ENCODE data around the gene RERE. TPM values are rescaled to one million over a fixed set of nuclear protein-coding genes. Genes with fewer than 3 reads are reported as not detected.

RERE gene
- total and polyA plus RNA-seq, 2 experiments from 2014 or later, result 148 to 170 TPM

GRCh38 chr1:8512504-8512903, 304.9 kb downstream of the RERE start:
- no peak overlapping the region for H3K4me3 ChIP-seq
- H2AFZ ChIP-seq, result no peak overlapping the region
- Mint-ChIP-seq H3K36me3 (ENCODE audit: low read depth) (peaks cover 11% of the 10 kb centered on the region; the same call in 1 of the 3 replicates), H3K9me3 (no peaks in the 10 kb centered on the region; the same call in 2 of the 3 replicates), H3K27me3 (ENCODE audit: insufficient read depth, low read depth, poor library complexity) (peaks cover 17% of the 10 kb centered on the region), H3K27ac (peak overlapping the region; percentile 35; the same call in 1 of the 2 replicates), H3K4me1 (peaks cover 26% of the 10 kb centered on the region), H3K4me3 (no peak overlapping the region)
- peaks cover 80% of the 10 kb centered on the region for H3K79me2 ChIP-seq (replicated peaks; ENCODE audit: insufficient read depth)
- no peaks in the 10 kb centered on the region for H3K27me3 ChIP-seq (ENCODE audit: insufficient read depth)
- peaks cover 4% of the 10 kb centered on the region; the same call in 1 of the 2 replicates for H3F3A ChIP-seq (replicated peaks; ENCODE audit: low read depth)
- H3K4me2 ChIP-seq, result no peak overlapping the region
- no peak overlapping the region for H3K27ac ChIP-seq (ENCODE audit: low read depth)
- no peaks in the 10 kb centered on the region for H3K9me2 ChIP-seq (ENCODE audit: insufficient read depth)
- 0 out of 2 replicates have a peak, but pooled peaks cover 9% of the 10 kb centered on the region for H4K20me1 ChIP-seq (replicated peaks; ENCODE audit: insufficient read depth)
- no peak for ATAC-seq
- TF ChIP-seq ZNF331 (CRISPR knock-in tag; IDR thresholded peaks at IDR 0.05; ENCODE audit: low read depth) (no peak), JUNB (IDR thresholded peaks at IDR 0.05; ENCODE audit: unreplicated experiment) (no peak), CREB1 (CRISPR knock-in tag; IDR thresholded peaks at IDR 0.05; ENCODE audit: low read depth) (no peak), ZNF114 (CRISPR knock-in tag; IDR thresholded peaks at IDR 0.05) (no peak), STAT1 (IDR thresholded peaks at IDR 0.05; ENCODE audit: unreplicated experiment) (no peak), ZNF462 (CRISPR knock-in tag; IDR thresholded peaks at IDR 0.05) (no peak), ETS1 (IDR thresholded peaks at IDR 0.05) (no peak), CTCF (conservative IDR thresholded peaks at IDR 0.05; ENCODE audit: low read depth in 2 of 2) (no peak), EZH2 (IDR thresholded peaks at IDR 0.05; ENCODE audit: low read depth, unreplicated experiment) (no peak), POLR2AphosphoS5 (IDR thresholded peaks at IDR 0.05; ENCODE audit: low read depth) (no peak), NANOG (IDR thresholded peaks at IDR 0.05; ENCODE audit: borderline replicate concordance) (no peak), REST (IDR thresholded peaks at IDR 0.05; ENCODE audit: unreplicated experiment) (no peak)
- H3K4me1 ChIP-seq (ENCODE audit: insufficient read depth), result peaks cover 11% of the 10 kb centered on the region
- H3K36me3 ChIP-seq (ENCODE audit: insufficient read depth), result peaks cover 4% of the 10 kb centered on the region; the same call in 1 of the 2 replicates
- no peak for DNase-seq (ENCODE audit: low spot score)
